ENCODE measurements around the gene RBM12.

RBM12 gene

DNA sequence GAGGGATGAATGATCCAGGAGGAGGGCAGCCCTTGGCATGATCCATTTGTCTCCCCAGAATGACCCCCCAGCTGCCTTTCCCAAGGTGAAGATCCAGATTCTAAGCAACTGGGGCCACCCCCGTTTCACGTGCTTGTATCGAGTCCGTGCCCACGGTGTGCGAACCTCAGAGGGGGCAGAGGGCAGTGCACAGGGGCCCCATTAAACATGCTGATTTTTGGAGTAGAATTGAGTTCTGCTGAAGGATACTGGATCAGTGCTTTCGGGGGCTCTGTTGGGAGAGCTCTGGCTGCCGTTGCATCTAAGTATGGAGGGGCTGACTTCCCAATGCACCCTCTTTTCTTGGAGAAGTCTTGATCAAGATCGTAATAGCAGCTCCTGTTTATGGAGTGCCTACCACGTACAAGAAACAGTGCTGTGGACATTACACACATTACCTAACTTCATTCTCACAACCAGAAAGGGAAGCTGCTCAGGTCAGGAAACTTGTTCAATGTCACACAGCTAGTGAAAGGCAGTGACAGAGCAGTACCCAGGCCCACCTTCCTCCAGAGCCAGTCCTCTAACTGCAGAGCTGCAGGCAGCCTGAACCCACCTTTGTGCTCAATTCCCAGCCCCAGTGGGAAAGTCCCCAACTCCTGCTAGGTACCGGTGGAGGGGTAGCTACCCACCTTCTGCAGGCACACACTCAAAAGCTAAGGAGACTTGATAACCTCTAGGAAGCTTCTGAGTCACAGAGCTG, 43.7 kb downstream of the RBM12 start:
- DNase-seq (ENCODE audit: low read depth) = no peak

DNA sequence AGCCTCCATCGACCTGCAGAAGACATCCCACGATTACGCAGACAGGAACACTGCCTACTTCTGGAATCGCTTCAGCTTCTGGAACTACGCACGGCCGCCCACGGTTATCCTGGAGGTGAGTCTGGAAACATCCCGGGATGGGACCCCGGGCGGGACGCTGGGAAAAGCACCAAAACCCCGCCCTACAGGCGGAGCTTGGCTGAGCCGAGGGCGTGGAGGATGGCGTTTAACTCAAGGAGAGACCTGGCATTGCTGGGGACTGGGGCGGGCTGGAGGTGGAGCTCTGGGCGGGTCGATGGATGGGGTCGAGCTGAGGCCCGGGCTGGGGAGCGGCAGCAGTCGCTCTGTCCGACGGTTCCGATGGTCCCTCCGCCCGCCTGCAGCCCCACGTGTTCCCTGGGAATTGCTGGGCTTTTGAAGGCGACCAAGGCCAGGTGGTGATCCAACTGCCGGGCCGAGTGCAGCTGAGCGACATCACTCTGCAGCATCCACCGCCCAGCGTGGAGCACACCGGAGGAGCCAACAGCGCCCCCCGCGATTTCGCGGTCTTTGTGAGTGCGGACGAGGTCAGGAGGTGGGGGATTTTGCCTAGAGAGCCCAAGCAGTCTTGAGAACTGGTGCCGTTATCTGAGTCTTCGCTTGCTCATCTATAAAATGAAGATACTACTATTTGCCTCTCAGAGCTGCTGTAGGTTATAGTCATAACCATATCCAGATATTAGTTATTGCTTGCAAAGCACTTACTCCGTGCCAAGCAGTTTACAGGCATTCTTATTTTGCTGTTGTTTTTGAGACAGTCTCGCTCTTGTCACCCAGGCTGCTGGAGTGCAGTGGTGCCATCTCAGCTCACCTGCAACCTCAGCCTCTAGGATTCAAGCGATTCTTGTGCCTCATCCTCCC, 45.3 kb downstream of the RBM12 start:
- peak; percentile 71 for DNase-seq (ENCODE audit: low read depth)

DNA sequence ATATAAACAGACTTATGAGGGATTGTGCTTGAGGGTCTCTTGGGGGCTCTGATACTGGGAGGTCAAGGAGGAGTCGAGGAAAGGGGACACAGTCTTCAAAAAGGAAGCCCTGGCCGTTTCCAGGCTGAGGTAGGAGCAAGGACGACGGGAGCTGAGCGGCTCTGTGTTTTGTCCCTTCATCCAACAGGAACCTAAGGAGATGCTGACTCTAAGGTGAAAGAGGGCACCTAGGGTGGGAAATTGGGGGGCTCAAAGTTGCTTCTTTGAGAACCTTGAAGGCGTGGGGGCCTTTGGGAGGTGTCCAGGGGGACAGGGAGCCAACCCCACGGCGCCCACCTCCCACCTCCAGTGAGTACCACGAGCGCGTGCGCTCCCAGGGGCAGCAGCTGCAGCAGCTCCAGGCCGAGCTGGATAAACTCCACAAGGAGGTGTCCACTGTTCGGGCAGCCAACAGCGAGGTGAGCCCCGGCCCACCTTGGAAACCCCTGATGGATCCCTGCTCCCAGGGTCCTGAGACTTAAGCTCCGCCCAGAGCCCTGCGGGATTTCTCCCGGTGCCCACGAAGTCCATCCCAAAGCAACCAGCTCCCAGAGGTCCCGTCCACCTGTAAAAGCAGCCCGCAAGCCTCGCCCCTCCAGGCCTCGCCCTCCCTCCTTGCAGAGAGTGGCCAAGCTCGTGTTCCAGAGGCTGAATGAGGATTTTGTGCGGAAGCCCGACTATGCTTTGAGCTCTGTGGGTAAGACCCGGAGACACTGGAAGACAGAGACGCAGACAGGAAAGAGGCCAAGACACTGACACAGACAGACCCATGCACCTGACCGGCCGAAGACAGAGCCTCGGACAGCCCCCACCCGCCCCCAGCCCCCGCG, 46.2 kb downstream of the RBM12 start:
- DNase-seq (ENCODE audit: low read depth) = no peak

GRCh38 chr20:35617397-35618262, 47.1 kb downstream of the RBM12 start:
- peak; percentile 54 for DNase-seq (ENCODE audit: low read depth)

DNA sequence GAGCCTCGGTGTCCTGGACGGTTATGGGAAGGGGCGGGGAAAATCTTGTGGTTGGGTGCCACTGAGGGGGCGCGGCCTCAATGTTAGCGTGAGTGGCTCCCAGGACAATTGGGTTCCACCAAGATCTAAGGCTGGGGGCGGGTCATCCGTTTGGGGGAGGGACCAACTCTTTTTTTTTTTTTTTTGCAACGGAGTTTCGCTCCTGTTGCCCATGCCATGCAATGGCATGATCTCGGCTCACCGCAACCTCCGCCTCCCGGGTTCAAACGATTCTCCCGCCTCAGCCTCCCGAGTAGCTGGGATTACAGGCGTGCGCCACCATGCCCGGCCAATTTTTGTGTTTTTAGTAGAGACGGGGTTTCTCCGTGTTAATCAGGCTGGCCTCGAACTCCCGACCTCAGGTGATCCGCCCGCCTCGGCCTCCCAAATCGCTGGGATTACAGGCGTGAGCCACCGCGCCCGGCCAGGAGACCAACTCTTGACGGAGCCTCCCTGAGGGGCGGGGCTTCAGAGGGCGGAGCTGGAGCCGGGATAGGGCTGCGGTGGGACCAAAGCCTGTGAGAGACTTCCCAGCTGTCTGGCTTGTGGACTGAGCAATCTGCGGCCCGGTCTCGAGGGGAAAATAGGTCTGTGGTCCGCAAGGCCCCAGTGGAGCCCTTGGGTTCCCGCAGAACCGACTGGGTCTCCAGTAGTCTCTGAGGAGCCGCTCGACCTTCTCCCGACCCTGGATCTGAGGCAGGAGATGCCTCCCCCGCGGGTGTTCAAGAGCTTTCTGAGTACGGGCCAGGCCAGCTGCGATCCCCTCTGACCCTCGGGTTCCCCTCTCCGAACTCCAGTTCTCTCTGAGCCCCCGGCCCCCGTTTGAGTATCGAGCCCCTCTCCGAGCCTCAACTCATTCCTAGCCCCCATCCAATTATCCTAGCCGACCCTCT, 48.0 kb downstream of the RBM12 start:
- DNase-seq (ENCODE audit: low read depth) = peak; percentile 68

- DNase-seq (ENCODE audit: low read depth) = peak; percentile 100
These were observed 48.8 kb downstream of the RBM12 start, which contains the start of gene SPAG4 for GRCh38 chr20:35615667-35616464. TSS of gene SPAG4 (plus strand) at chr20:35615829. CDS start at chr20:35616004, 175 bp downstream.

DNA sequence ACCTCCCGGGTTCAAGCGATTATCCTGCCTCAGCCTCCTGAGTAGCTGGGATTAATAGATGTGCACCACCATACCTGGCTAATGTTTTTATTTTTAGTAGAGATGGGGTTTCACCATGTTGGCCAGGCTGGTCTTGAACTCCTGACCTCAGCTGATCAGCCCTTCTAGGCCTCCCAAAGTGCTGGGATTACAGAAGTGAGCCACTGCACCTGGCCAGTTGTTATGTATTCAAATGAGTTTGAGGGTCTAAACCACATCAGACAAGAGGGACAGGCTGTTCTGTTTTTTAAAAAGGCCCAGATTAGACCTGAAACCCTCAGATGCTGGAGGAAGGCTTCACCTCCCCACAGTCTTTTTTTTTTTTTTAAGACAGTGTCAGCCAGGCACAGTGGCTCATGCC, 53.2 kb downstream of the RBM12 start:
- DNase-seq (ENCODE audit: low read depth) = no peak

DNA sequence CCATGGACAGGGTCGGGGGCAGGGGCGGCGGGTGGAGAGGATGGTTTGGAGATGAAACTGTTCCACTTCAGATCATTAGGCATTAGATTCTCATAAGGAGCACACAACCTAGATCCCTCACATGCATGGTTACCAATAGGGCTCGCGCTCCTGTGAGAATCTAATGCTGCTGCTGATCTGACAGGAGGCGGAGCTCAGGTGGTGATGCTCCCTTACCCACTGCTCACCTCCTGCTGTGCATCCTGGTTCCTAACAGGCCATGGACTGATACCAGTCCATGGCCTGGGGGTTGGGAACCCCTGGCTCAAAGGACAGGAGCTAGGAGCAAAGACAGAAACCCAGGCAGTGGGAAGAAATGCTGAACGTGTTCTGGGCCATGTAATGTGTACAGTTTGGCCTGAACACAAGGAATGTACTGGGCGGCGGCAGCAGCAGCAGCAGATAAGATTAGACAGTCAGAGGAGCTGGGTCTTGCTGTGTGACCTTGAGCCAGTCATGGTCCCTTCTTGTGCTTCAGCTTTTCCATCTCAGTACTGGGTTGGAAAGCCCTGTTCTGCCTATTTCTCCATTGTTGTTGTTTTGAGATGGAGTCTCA, 53.8 kb downstream of the RBM12 start:
- no peak for DNase-seq (ENCODE audit: low read depth)

DNA sequence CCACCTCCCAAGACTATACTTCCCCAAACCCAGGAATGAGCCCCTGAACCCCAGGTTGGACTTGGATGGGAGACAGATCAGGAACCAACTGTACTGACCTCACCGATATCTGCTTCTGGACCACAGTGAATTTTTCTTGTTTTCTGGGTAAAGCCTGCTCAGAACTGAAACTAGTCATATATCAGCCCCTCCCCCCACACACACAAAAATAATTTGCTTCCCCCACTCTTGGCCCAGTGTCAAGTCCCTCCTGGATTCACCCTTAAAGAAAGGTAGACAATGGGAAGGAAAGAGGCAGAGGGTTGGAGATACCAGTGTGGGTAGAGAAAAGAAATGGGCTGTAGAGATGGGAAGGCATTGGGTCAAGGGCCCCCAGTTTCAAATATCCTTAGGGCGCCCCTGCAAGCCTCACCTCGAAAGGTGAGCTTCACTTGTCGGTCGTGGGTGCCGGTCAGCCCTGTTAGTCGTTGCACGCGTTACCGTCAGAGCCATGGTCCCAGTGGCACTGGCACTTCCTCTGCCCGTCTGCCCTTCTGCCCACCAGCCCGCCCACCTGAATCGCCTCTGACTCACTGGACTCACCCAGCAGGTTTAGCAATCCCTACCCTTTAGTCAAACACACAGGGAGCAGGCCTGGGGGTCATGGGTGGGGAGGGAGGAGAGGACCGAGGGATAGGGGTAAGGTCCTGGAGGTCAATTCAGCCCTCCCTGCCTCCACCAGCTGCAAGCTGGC, 57.5 kb downstream of the RBM12 start:
- DNase-seq (ENCODE audit: low read depth) = no peak

- no peak for DNase-seq (ENCODE audit: low read depth)
These were observed 58.6 kb downstream of the RBM12 start for GRCh38 chr20:35606127-35606526.

- DNase-seq (ENCODE audit: low read depth) = no peak
These were observed 60.3 kb downstream of the RBM12 start for GRCh38 chr20:35604449-35604747.

- DNase-seq (ENCODE audit: low read depth) = no peak
These were observed 60.8 kb downstream of the RBM12 start for GRCh38 chr20:35603695-35604448.

- no peak for DNase-seq (ENCODE audit: low read depth)
These were observed 61.7 kb downstream of the RBM12 start for GRCh38 chr20:35602851-35603495.

- no peak for DNase-seq (ENCODE audit: low read depth)
These were observed 62.7 kb downstream of the RBM12 start for GRCh38 chr20:35601990-35602389.

DNA sequence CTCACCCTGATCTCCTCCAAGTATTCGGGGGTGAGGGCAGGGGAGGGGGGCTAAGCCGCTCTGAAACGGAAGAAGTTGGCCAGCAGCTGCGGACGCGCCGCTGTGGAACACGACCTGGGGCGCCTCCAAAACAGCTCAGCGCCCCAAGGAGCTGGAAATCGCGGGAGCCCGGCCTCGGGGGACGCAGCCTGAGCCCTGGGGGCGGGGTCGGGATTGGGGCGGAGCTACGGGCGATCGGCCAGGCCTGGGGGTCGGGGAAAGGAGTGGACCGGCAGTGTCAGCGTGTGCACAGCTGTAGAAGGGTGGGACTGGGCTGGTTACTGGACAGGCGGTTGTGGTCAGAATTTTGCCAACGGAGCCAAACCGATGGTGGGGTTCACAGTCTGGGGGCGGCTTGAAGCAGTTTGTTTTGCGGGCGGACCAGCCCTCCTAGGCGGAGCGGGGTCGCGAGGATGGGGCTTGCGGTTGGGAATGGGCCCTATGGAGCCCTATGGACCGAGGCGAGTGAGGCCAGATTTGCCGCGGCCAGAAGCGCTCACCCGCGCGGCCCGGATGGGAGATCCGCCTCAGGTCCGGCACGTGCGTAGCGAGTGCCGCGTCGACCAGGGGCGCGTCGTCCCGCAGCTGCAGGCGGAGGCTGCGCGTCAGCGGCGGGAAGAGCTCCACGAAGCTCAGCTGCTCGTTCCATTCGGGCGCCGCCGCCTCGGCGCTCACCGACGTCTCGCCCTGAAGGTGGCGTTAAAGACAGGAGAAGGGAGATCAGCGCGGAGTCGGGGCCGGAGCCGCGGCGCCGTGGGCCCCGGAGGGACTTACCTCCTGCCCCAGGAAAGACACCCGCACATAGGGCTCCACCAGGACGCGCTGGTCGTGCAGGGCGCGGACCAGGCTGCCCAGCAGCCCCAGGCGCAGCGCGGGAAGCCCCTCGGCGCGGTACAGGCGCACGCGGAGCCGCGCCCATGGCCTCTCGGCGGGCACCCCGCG, 63.4 kb downstream of the RBM12 start:
- DNase-seq (ENCODE audit: low read depth) = no peak
